HepG2 (cell line): ENCODE data around the gene PRXL2B. TPM values are rescaled to one million over a fixed set of nuclear protein-coding genes. Genes with fewer than 3 reads are reported as not detected.

Experiments used
- ATF5 ChIP-seq: sonication (generic); formaldehyde crosslinking; IDR thresholded peaks from 2 replicates; pipeline ENCODE4 v1.4.0; 2020; ENCODE audit warnings: mild to moderate bottlenecking, low read depth, missing genetic modification reagents
- DNMT3B ChIP-seq: conservative IDR thresholded peaks from 2 replicates; pipeline ENCODE4 v1.6.1; 2016; ENCODE audit warnings: missing biosample characterization, control low read depth
- EP300 ChIP-seq, 3 experiments: sonication (generic) in 1 of 3; formaldehyde crosslinking in 1 of 3; IDR thresholded peaks; 2 replicates each; pipeline versions ENCODE4 v1.5.1 to v1.6.1; 2011 to 2020; ENCODE audit warnings: low read depth in 2 of 3, low read length in 2 of 3, borderline replicate concordance in 1 of 3, improper control_type of control experiment in 1 of 3, mild to moderate bottlenecking in 1 of 3, missing genetic modification reagents in 1 of 3, moderate library complexity in 1 of 3
- KLF15 ChIP-seq: sonication (generic); formaldehyde crosslinking; IDR thresholded peaks from 2 replicates; pipeline ENCODE4 v1.8.1; 2023; ENCODE audit warnings: borderline replicate concordance, mild to moderate bottlenecking, inconsistent platforms, missing genetic modification reagents, mixed read lengths
- TBX3 ChIP-seq: fragments of 450-650 bp; IDR thresholded peaks from 2 replicates; pipeline ENCODE4 v1.6.1; 2017; ENCODE audit warnings: antibody characterized with exemption, mild to moderate bottlenecking, inconsistent platforms, borderline replicate concordance
- THAP9 ChIP-seq: sonication (generic); formaldehyde crosslinking; IDR thresholded peaks from 2 replicates; pipeline ENCODE4; 2020; ENCODE audit warnings: missing genetic modification reagents, mild to moderate bottlenecking, borderline replicate concordance
- ZFP1 ChIP-seq: IDR thresholded peaks from 2 replicates; pipeline ENCODE4 v1.6.1; 2016
- ZNF205 ChIP-seq: IDR thresholded peaks from 2 replicates; pipeline ENCODE4 v1.6.1; 2018; ENCODE audit warnings: missing biosample characterization, missing genetic modification reagents
- ZNF296 ChIP-seq: sonication (generic); formaldehyde crosslinking; conservative IDR thresholded peaks from 2 replicates; pipeline ENCODE4 v1.5.0; 2020; ENCODE audit warnings: mild to moderate bottlenecking, missing genetic modification reagents
- ZNF318 ChIP-seq: sonication (generic); formaldehyde crosslinking; IDR thresholded peaks from 2 replicates; pipeline ENCODE4 v1.4.0; 2020; ENCODE audit warnings: mild to moderate bottlenecking, missing genetic modification reagents
- ZNF781 ChIP-seq: sonication (generic); formaldehyde crosslinking; IDR thresholded peaks from 2 replicates; pipeline ENCODE4 v1.5.1; 2020; ENCODE audit warnings: borderline replicate concordance, mild to moderate bottlenecking, missing genetic modification reagents; ENCODE audit errors: not compliant biosample characterization
- polyA plus RNA-seq, 8 experiments: library from polyadenylated mRNA; depleted of rRNA in 3 of 8; stranded (reverse) in 7 of 8; unstranded in 1 of 8; fragments of >200 nt; fragmentation: Illumina TruSeq in 4 of 8; extraction: Trizol in 4 of 8; gene quantifications; 2 replicates each; pipeline versions ENCODE4 v1.2.1 to v1.2.3, GENCODE V29; 2011 to 2016; ENCODE audit warnings: low read depth in 4 of 8, missing spikeins in 1 of 8, mixed read lengths in 1 of 8; ENCODE audit not compliant: insufficient read depth in 1 of 8
- total RNA-seq, 5 experiments: library from RNA; depleted of rRNA; stranded (reverse); fragments of >200 nt; fragmentation: Illumina TruSeq; extraction: Trizol; gene quantifications; 2 replicates each; pipeline ENCODE4 v1.2.3, GENCODE V29; 2016; ENCODE audit warnings: low read depth in 1 of 5

Gene PRXL2B
- total and polyA plus RNA-seq, 2 of the 13 experiments (the other 11 are each of a cell fraction or from before 2014, with no cell fraction given), result 16.8 to 22.1 TPM

- TF ChIP-seq THAP9 (CRISPR knock-in tag), result no peak
- TF ChIP-seq ZNF296, result peak; percentile 50; the same call in 1 of the 2 replicates
- no peak for TF ChIP-seq ZFP1
- peak; percentile 47 for TF ChIP-seq ZNF781 (CRISPR knock-in tag)
- 0 out of 2 replicates have a peak, but pooled peaks have one; percentile 40 for TF ChIP-seq ZNF318
- TF ChIP-seq ATF5 (CRISPR knock-in tag), result no peak
- TF ChIP-seq TBX3, result no peak
- TF ChIP-seq EP300 (IDR thresholded peaks at IDR 0.05; ENCODE audit: low read depth in 2 of 2, low read length in 2 of 2), result no peak
- no peak for TF ChIP-seq EP300 (CRISPR knock-in tag; IDR thresholded peaks at IDR 0.05; ENCODE audit: borderline replicate concordance)
- TF ChIP-seq KLF15, result no peak
- no peak for TF ChIP-seq DNMT3B (CRISPR knock-in tag)
- TF ChIP-seq ZNF205 (CRISPR knock-in tag), result no peak
These were observed 29.7 kb upstream of the PRXL2B start (continued) for GRCh38 chr1:2556678-2557481.
